NCI-H2196 (cell line): ENCODE data around the gene E2F2.
"Not testable (repeated sequence)": the region's sequence is repeated elsewhere in the genome, so short reads cannot be mapped to it uniquely, and the experiment has no call there.

ENCODE experiments used
- DNase-seq: peaks from one replicate; lab custom pipeline; 2025; ENCODE audit not compliant: unreplicated experiment; lab: John Stamatoyannopoulos, UW

Gene E2F2

GRCh38 chr1:23525558-23526250, 5.3 kb downstream of the E2F2 start:
- DNase-seq = peak; percentile 30

- peak; percentile 71 for DNase-seq
These were observed 6.2 kb downstream of the E2F2 start for GRCh38 chr1:23524716-23525401.

GRCh38 chr1:23524163-23524562, 6.9 kb downstream of the E2F2 start:
- DNase-seq = no peak

GRCh38 chr1:23522244-23522982, 8.6 kb downstream of the E2F2 start:
- no peak for DNase-seq

- no peak for DNase-seq
These were observed 9.4 kb downstream of the E2F2 start for GRCh38 chr1:23521588-23521987.

GRCh38 chr1:23517581-23517980, 13.5 kb downstream of the E2F2 start:
- no peak for DNase-seq

- no peak for DNase-seq
These were observed 15.1 kb downstream of the E2F2 start for GRCh38 chr1:23515905-23516304.

- DNase-seq = no peak
These were observed 16.8 kb downstream of the E2F2 start for GRCh38 chr1:23514111-23514679.

GRCh38 chr1:23509896-23510295, 21.1 kb downstream of the E2F2 start:
- no peak for DNase-seq

- no peak for DNase-seq
These were observed 24.5 kb downstream of the E2F2 start for GRCh38 chr1:23506376-23507107.

- DNase-seq = no peak
These were observed 25.2 kb downstream of the E2F2 start for GRCh38 chr1:23505851-23506250.

- DNase-seq = not testable (repeated sequence)
These were observed 26.9 kb downstream of the E2F2 start for GRCh38 chr1:23504156-23504555.

- DNase-seq = no peak
These were observed 28.1 kb downstream of the E2F2 start for GRCh38 chr1:23502951-23503350.

- peak; percentile 42 for DNase-seq
These were observed 30.6 kb downstream of the E2F2 start for GRCh38 chr1:23500466-23500865.

- no peak for DNase-seq
These were observed 33.1 kb downstream of the E2F2 start for GRCh38 chr1:23497777-23498439.

- no peak for DNase-seq
These were observed 34.4 kb downstream of the E2F2 start for GRCh38 chr1:23496490-23497181.

- DNase-seq = not testable (repeated sequence)
These were observed 36.2 kb downstream of the E2F2 start for GRCh38 chr1:23494836-23495235.

GRCh38 chr1:23492776-23493175, 38.3 kb downstream of the E2F2 start:
- DNase-seq = not testable (repeated sequence)

- DNase-seq = no peak
These were observed 38.8 kb downstream of the E2F2 start for GRCh38 chr1:23492132-23492720.
